Endothelial cell of umbilical vein (primary cell): ENCODE results near the gene ST8SIA2.

Experiments used
- MYC ChIP-seq: IDR thresholded peaks from one replicate; pipeline ENCODE4 v1.6.1; 2011; ENCODE audit warnings: mild to moderate bottlenecking, low read depth, low read length
- POLR2AphosphoS5 ChIP-seq: IDR thresholded peaks from 2 replicates; pipeline ENCODE4 v1.6.1; 2012; ENCODE audit warnings: low read depth, mild to moderate bottlenecking, control low read depth, low read length, moderate library complexity; ENCODE audit not compliant: insufficient read depth
- TF ChIP-seq, protein P1 (sequence below), 2 donors: IDR thresholded peaks; 1 replicate in 1 of 2; 2 replicates in 1 of 2; pipeline ENCODE4 v1.5.1; 2011; ENCODE audit warnings: low read length in 2 of 2, mild to moderate bottlenecking in 2 of 2, moderate library complexity in 2 of 2, control low read depth in 1 of 2, inconsistent platforms in 1 of 2, low read depth in 1 of 2; ENCODE audit not compliant: insufficient read depth in 1 of 2; ENCODE audit errors: extremely low read depth in 1 of 2

DNA sequence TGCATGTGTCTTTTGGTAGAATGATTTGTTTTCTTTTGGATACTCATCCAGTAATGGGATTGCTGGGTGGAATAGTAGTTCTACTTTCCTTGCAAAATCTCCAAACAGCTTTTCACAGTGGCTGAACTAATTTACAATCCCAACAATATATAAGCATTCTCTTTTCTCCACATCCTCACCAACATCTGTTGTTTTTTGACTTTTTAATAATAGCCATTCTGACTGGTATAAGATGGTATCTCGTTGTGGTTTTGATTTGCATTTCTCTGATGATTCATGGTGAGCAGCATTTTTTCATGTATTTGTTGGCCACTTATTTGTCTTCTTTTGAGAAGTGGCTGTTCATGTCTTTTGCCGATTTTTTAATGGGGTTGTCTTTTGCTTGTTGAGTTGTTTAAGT is 55.8 kb downstream of the ST8SIA2 start:
- TF ChIP-seq, protein P1, sequence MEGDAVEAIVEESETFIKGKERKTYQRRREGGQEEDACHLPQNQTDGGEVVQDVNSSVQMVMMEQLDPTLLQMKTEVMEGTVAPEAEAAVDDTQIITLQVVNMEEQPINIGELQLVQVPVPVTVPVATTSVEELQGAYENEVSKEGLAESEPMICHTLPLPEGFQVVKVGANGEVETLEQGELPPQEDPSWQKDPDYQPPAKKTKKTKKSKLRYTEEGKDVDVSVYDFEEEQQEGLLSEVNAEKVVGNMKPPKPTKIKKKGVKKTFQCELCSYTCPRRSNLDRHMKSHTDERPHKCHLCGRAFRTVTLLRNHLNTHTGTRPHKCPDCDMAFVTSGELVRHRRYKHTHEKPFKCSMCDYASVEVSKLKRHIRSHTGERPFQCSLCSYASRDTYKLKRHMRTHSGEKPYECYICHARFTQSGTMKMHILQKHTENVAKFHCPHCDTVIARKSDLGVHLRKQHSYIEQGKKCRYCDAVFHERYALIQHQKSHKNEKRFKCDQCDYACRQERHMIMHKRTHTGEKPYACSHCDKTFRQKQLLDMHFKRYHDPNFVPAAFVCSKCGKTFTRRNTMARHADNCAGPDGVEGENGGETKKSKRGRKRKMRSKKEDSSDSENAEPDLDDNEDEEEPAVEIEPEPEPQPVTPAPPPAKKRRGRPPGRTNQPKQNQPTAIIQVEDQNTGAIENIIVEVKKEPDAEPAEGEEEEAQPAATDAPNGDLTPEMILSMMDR (IDR thresholded peaks at IDR 0.05; ENCODE audit: extremely low read depth in 1 of 2, insufficient read depth in 1 of 2, low read depth in 1 of 2, low read length in 2 of 2) = no peak
- no peak for TF ChIP-seq MYC
- TF ChIP-seq POLR2AphosphoS5 = no peak
